Measurements from ENCODE around the gene ESR2. TPM values are rescaled to one million over a fixed set of nuclear protein-coding genes. Genes with fewer than 3 reads are reported as not detected.

Gene ESR2
- total RNA-seq (2013), result 0.04 TPM
- under 1 TPM in 1 of 3 donors, not detected in 2; 0.04 TPM for polyA plus RNA-seq
- polyA minus RNA-seq, result not detected in 2 replicates
- 0 to 3.0 (median 0.07) reads per million in 11 experiments for total RNA-seq

DNA sequence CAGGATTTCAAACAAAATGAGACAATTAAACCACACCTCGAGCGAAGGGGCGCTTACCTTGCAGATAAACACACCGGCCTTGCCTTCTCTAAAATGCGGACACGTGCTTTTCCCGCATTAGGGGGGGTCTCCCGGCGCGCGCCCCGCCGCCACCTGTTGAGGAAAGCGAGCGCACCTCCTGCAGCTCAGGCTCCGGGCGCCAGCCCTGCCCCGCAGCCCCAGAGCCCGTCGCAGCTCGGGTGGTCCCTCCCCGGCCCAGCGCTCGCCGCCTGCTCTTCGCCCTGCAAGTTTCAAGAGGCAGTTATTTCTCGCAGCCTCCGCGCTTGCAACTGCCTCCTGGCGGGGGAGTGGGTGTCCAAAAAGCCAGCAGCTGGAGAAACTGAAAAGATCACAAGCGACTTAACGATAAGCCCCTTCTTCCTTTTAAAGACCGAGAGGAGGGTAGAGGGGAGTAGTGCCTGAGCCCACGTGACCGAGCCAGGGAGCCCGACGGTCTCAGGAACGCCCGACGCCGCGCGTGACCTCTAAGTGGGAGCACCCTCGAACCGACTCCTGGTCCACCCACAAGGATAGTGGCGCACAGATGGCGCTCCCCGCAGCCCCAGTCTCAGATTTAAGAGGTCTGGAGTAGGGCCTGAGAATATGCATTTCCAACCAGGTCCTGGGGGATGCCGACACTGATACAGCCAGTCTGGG lies at the start of gene ESR2:
ESR2 (minus strand) TSS at position 396 of the 696 bp plus-strand sequence. CDS start 11,386 bp downstream, outside the sequence.
- WGBS (ENCODE audit: insufficient coverage), result 1% methylated on average over 46 of the region's 49 CpGs
- Histone ChIP-seq H3K4me1 (ENCODE audit: control insufficient read depth in 1 of 2, insufficient read depth in 2 of 2, low read length in 2 of 2) (peaks cover 8 to 12% of the 10 kb centered on the region in 2 donors), H3K27me3 (ENCODE audit: control insufficient read depth in 2 of 2, insufficient read depth in 2 of 2, low read length in 2 of 2) (peaks cover 29 to 41% of the 10 kb centered on the region in 2 donors), H3K79me2 (ENCODE audit: insufficient read depth, low read length) (no peaks in the 10 kb centered on the region), H3K36me3 (replicated peaks in 1 of 2; ENCODE audit: control insufficient read depth in 1 of 2, insufficient read depth in 2 of 2, low read length in 2 of 2) (no peaks in the 10 kb centered on the region), H3K9me3 (replicated peaks in 1 of 2; ENCODE audit: control insufficient read depth in 1 of 2, insufficient read depth in 1 of 2, low read length in 2 of 2) (peaks cover 0 to 12% of the 10 kb centered on the region in 2 donors), H4K20me1 (ENCODE audit: insufficient read depth, low read length) (no peaks in the 10 kb centered on the region), H2AFZ (ENCODE audit: insufficient read depth, low read depth, low read length, poor library complexity, severe bottlenecking) (peak within 1 kb of the TSS; percentile 53), H3K4me3 (replicated peaks in 1 of 3; ENCODE audit: low read depth in 2 of 3, low read length in 3 of 3) (peak within 1 kb of the TSS in 1 of 3 experiments; percentile 45), H3K9ac (ENCODE audit: insufficient read depth, low read length, poor library complexity, severe bottlenecking) (no peak within 1 kb of the TSS), H3K27ac (ENCODE audit: low read depth in 1 of 2, low read length in 2 of 2) (no peak within 1 kb of the TSS), H3K4me2 (replicated peaks; ENCODE audit: extremely low read depth, low read length, poor library complexity, severe bottlenecking) (peak within 1 kb of the TSS; percentile 54)
- Mint-ChIP-seq H3K36me3 (no peaks in the 10 kb centered on the region), H3K27ac (no peak within 1 kb of the TSS), H3K4me1 (peaks cover 17% of the 10 kb centered on the region), H3K9me3 (peaks cover 0 to 3% (median 0%) of the 10 kb centered on the region in 7 donors), H3K27me3 (ENCODE audit: low read depth in 3 of 3) (peaks cover 38 to 45% (median 40%) of the 10 kb centered on the region in 3 donors), H3K4me3 (peak within 1 kb of the TSS; percentile 61 to 82)
- intact Hi-C loops (cut with micrococcal nuclease), result loop anchor here in 1 of 2 donors (10.0 kb wide), 1 partner anchor 499 kb away; no protein-coding TSS in a partner anchor
- no peak for TF ChIP-seq CTCF (IDR thresholded peaks at IDR 0.05)
- DNase-seq, result no peak

DNA sequence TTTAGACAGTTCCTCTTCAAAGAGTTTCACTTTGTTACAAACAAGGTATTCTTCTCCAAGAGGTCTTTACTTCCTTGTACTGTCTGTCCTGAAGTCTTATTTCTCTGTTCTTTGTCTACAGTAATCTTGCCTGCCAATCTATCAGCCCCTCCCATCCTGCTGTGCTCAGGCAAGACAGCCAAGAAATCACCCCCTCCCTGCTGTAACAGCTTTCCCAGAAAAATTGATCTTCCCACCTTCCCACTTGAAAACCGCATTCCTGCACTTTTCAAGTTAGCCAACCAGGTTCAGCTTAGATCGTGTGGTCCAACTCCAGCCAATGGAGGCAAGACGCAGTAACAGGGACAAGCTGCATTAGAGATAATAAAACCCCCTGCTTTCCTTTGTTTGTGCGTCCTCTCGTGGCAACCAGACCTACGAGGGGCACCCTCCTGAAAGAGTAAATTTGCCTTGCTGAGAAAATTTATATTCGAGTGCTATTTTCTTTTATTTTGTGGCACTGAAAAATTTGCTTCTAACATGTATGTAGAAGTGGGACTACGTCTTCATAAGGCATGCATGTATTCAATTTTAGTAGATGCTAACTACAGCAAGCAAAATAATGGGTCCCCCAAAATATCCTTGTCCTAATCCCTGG lies 46.5 kb upstream of the ESR2 start:
- TF ChIP-seq CTCF (IDR thresholded peaks at IDR 0.05), result no peak
- Mint-ChIP-seq H3K27ac (no peak overlapping the region), H3K9me3 (peaks cover 7 to 20% (median 16%) of the 10 kb centered on the region in 7 donors), H3K4me3 (peak overlapping the region in 1 of 2 donors; percentile 5), H3K36me3 (peaks cover 0 to 2% of the 10 kb centered on the region in 2 donors), H3K4me1 (peaks cover 19% of the 10 kb centered on the region), H3K27me3 (ENCODE audit: low read depth in 3 of 3) (peaks cover 0 to 2% (median 0%) of the 10 kb centered on the region in 3 donors)
- H3K4me3 ChIP-seq (replicated peaks in 1 of 3; ENCODE audit: low read depth in 2 of 3, low read length in 3 of 3), result no peak overlapping the region
- H2AFZ ChIP-seq (ENCODE audit: insufficient read depth, low read depth, low read length, poor library complexity, severe bottlenecking), result no peak overlapping the region
- H3K4me1 ChIP-seq (ENCODE audit: control insufficient read depth in 1 of 2, insufficient read depth in 2 of 2, low read length in 2 of 2), result peaks cover 13 to 16% of the 10 kb centered on the region in 2 donors
- WGBS (ENCODE audit: insufficient coverage), result 97% methylated on average over 7 of the region's 8 CpGs
- H3K79me2 ChIP-seq (ENCODE audit: insufficient read depth, low read length), result no peaks in the 10 kb centered on the region
- H3K27me3 ChIP-seq (ENCODE audit: control insufficient read depth in 2 of 2, insufficient read depth in 2 of 2, low read length in 2 of 2), result no peaks in the 10 kb centered on the region
- no peak overlapping the region for H3K27ac ChIP-seq (ENCODE audit: low read depth in 1 of 2, low read length in 2 of 2)
- no peak overlapping the region for H3K9ac ChIP-seq (ENCODE audit: insufficient read depth, low read length, poor library complexity, severe bottlenecking)
- H3K36me3 ChIP-seq (replicated peaks in 1 of 2; ENCODE audit: control insufficient read depth in 1 of 2, insufficient read depth in 2 of 2, low read length in 2 of 2), result no peaks in the 10 kb centered on the region
- H3K9me3 ChIP-seq (replicated peaks in 1 of 2; ENCODE audit: control insufficient read depth in 1 of 2, insufficient read depth in 1 of 2, low read length in 2 of 2), result peaks cover 10 to 11% of the 10 kb centered on the region in 2 donors
- H3K4me2 ChIP-seq (replicated peaks; ENCODE audit: extremely low read depth, low read length, poor library complexity, severe bottlenecking), result no peak overlapping the region
- H4K20me1 ChIP-seq (ENCODE audit: insufficient read depth, low read length), result no peaks in the 10 kb centered on the region
- no peak for DNase-seq
- intact Hi-C loops (cut with micrococcal nuclease), result no loop called here

Measured in CD14-positive monocyte (primary cell).